Fibroblast of lung (primary cell): ENCODE results near the gene DOCK8. TPM values are rescaled to one million over a fixed set of nuclear protein-coding genes. Genes with fewer than 3 reads are reported as not detected.

Source experiments
- DNase-seq, 2 donors: peaks; one replicate each; pipeline versions ENCODE4 v3.0.0 to v3.0.0-alpha.2; 2010; ENCODE audit warnings: low read depth in 2 of 2
- H2AFZ ChIP-seq: 2 replicates; pipeline ENCODE4 v1.5.1; 2012; ENCODE audit warnings: low read length, control low read depth, inconsistent platforms
- H3K27ac ChIP-seq: 2 replicates; pipeline ENCODE4 v1.5.1; 2011; ENCODE audit warnings: low read length, control low read depth; ENCODE audit not compliant: insufficient read depth
- H3K27me3 ChIP-seq: 2 replicates; pipeline ENCODE4 v1.5.1; 2011; ENCODE audit warnings: mild to moderate bottlenecking, low read length; ENCODE audit not compliant: control insufficient read depth, insufficient read depth
- H3K36me3 ChIP-seq: 2 replicates; pipeline ENCODE4 v1.5.1; 2011; ENCODE audit warnings: low read length; ENCODE audit not compliant: control insufficient read depth, insufficient read depth
- H3K4me1 ChIP-seq: 2 replicates; pipeline ENCODE4 v1.5.1; 2011; ENCODE audit warnings: low read length; ENCODE audit not compliant: control insufficient read depth, insufficient read depth; ENCODE audit errors: extremely low read depth
- H3K4me2 ChIP-seq: 2 replicates; pipeline ENCODE4 v1.5.1; 2011; ENCODE audit warnings: low read length, control low read depth; ENCODE audit not compliant: insufficient read depth; ENCODE audit errors: extremely low read depth
- H3K4me3 ChIP-seq, 4 experiments: fragments of 200-600 bp in 1 of 4; sonication (generic) in 1 of 4; replicated peaks in 1 of 4; 2 replicates each; pipeline ENCODE4 v1.5.1; 2011 to 2016; ENCODE audit warnings: low read length in 4 of 4, low read depth in 3 of 4, mild to moderate bottlenecking in 3 of 4, control low read depth in 2 of 4, inconsistent platforms in 1 of 4, mixed read lengths in 1 of 4; ENCODE audit not compliant: insufficient read depth in 1 of 4; ENCODE audit errors: control extremely low read depth in 1 of 4
- H3K79me2 ChIP-seq: 2 replicates; pipeline ENCODE4 v1.5.1; 2012; ENCODE audit warnings: mild to moderate bottlenecking, low read length, inconsistent platforms; ENCODE audit not compliant: control insufficient read depth, insufficient read depth
- H3K9ac ChIP-seq: 2 replicates; pipeline ENCODE4 v1.5.1; 2011; ENCODE audit warnings: mild to moderate bottlenecking, low read length, control low read depth; ENCODE audit not compliant: insufficient read depth
- H3K9me3 ChIP-seq: 2 replicates; pipeline ENCODE4 v1.5.1; 2012; ENCODE audit warnings: low read depth, low read length; ENCODE audit not compliant: control insufficient read depth, insufficient read depth
- H4K20me1 ChIP-seq: 2 replicates; pipeline ENCODE4 v1.5.1; 2011; ENCODE audit warnings: low read length; ENCODE audit not compliant: control insufficient read depth, insufficient read depth; ENCODE audit errors: extremely low read depth
- EZH2 ChIP-seq: IDR thresholded peaks from 2 replicates; pipeline ENCODE4 v1.5.1; 2012; ENCODE audit warnings: low read length, control low read depth, mild to moderate bottlenecking; ENCODE audit errors: missing control alignments
- polyA plus RNA-seq, 2 donors: library from polyadenylated mRNA; depleted of rRNA in 1 of 2; stranded (reverse) in 1 of 2; unstranded in 1 of 2; fragments of >200 nt; gene quantifications; 2 replicates each; pipeline ENCODE4 v1.2.1, GENCODE V29; 2011 to 2012; ENCODE audit warnings: missing spikeins in 1 of 2
- total RNA-seq: library from RNA; depleted of rRNA; stranded (reverse); fragments of >200 nt; gene quantifications from 2 replicates; pipeline ENCODE4 v1.2.1, GENCODE V29; 2014
- TF ChIP-seq, protein P1 (sequence below), 2 donors: IDR thresholded peaks in 1 of 2; conservative IDR thresholded peaks in 1 of 2; 1 replicate in 1 of 2; 2 replicates in 1 of 2; pipeline ENCODE4 v1.5.1; 2011 to 2012; ENCODE audit warnings: low read length in 2 of 2, control low read depth in 1 of 2, inconsistent platforms in 1 of 2, low read depth in 1 of 2, mild to moderate bottlenecking in 1 of 2

The DOCK8 gene
- total and polyA plus RNA-seq, 2 donors (not counting 1 experiment from before 2014, with no cell fraction given): under 0.01 TPM; not detected in 1

DNA sequence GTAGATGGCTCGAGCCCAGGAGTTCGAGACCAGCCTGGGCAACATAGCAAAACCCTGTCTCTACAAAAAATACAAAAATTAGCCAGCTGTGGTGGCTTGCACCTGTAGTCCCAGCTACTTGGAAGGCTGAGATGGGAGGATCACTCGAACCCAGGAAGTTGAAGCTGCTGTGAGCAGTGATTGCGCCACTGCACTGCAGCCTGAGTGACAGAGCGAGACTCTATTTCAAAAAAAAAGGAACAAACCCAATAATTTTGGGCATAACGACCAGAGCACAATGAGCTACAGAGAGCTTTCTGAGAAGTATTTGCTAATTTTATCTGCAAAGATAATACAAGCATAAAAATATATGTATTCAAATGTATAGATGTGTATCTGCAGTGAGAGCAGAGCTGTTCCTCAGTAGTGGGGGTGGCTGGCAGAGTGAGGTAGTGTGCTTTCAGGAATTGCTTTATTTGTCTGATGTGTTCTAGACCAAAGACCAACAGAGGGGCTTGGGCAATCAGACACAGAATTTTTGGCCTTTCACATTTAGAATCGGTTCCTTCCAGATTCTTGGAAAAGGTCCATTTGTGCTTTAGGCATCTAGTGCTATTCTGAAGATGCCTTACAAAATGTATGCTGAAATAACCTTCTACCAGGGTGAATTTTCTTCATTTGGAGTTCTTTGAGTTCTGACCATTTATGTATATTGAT lies 5.2 kb downstream of the DOCK8 start:
- H3K36me3 ChIP-seq: no peaks in the 10 kb centered on the region
- no peak overlapping the region for H2AFZ ChIP-seq
- no peak overlapping the region for H3K4me3 ChIP-seq
- no peaks in the 10 kb centered on the region for H3K79me2 ChIP-seq
- DNase-seq: no peak
- H3K9me3 ChIP-seq: no peaks in the 10 kb centered on the region
- no peak overlapping the region for H3K4me2 ChIP-seq
- no peak for TF ChIP-seq EZH2
- TF ChIP-seq, protein P1, sequence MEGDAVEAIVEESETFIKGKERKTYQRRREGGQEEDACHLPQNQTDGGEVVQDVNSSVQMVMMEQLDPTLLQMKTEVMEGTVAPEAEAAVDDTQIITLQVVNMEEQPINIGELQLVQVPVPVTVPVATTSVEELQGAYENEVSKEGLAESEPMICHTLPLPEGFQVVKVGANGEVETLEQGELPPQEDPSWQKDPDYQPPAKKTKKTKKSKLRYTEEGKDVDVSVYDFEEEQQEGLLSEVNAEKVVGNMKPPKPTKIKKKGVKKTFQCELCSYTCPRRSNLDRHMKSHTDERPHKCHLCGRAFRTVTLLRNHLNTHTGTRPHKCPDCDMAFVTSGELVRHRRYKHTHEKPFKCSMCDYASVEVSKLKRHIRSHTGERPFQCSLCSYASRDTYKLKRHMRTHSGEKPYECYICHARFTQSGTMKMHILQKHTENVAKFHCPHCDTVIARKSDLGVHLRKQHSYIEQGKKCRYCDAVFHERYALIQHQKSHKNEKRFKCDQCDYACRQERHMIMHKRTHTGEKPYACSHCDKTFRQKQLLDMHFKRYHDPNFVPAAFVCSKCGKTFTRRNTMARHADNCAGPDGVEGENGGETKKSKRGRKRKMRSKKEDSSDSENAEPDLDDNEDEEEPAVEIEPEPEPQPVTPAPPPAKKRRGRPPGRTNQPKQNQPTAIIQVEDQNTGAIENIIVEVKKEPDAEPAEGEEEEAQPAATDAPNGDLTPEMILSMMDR (conservative IDR thresholded peaks at IDR 0.05 in 1 of 2, IDR thresholded peaks at IDR 0.05 in 1 of 2; ENCODE audit: low read depth in 1 of 2, low read length in 2 of 2): no peak
- no peak overlapping the region for H3K9ac ChIP-seq
- H3K27ac ChIP-seq: no peak overlapping the region
- no peaks in the 10 kb centered on the region for H3K4me1 ChIP-seq
- H4K20me1 ChIP-seq: no peaks in the 10 kb centered on the region
- H3K27me3 ChIP-seq: peaks cover 13% of the 10 kb centered on the region

DNA sequence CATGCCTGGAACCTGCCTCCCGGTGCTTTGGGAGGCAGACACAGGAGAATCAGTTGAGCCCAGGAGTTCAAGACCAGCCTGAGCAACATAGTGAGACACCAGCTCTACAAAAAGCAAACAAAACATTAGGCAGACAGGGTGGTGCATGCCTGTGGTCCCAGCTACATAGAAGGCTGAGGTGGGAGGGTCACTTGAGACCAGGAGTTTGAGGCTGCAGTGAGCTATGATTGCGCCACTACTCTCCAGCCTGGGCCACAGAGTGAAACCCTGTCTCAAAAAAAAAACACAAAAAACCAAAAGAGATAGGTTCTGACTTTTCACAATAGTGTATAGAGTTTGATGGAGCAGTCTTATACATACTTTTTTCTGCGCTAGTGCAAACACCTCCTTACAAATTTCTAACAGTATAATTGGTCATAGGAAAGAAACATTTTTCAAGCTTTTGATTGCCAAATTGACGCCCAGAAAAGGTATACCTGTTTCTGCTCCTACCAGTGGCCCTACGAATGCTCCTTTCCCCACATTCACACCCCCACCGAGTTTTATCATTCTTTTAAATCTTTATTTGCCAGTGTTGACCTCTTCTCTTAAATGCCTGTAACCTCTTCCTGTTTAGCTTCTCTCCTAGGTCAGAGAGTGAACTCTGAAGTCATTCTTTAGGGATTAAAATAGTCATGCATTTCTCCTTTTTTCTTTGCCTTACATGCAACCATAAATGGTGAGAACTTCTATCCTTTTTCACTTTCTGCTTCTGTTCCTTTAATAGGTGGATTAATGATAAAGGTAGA lies 7.5 kb downstream of the DOCK8 start:
- H3K27me3 ChIP-seq: no peaks in the 10 kb centered on the region
- no peaks in the 10 kb centered on the region for H4K20me1 ChIP-seq
- no peak overlapping the region for H3K4me3 ChIP-seq
- no peak overlapping the region for H3K27ac ChIP-seq
- H3K9ac ChIP-seq: no peak overlapping the region
- H3K79me2 ChIP-seq: no peaks in the 10 kb centered on the region
- H3K4me1 ChIP-seq: no peaks in the 10 kb centered on the region
- no peak for DNase-seq
- TF ChIP-seq EZH2: no peak
- TF ChIP-seq, protein P1 (conservative IDR thresholded peaks at IDR 0.05 in 1 of 2, IDR thresholded peaks at IDR 0.05 in 1 of 2; ENCODE audit: low read depth in 1 of 2, low read length in 2 of 2): no peak
- no peak overlapping the region for H2AFZ ChIP-seq
- H3K4me2 ChIP-seq: no peak overlapping the region
- H3K36me3 ChIP-seq: no peaks in the 10 kb centered on the region
- H3K9me3 ChIP-seq: no peaks in the 10 kb centered on the region

DNA sequence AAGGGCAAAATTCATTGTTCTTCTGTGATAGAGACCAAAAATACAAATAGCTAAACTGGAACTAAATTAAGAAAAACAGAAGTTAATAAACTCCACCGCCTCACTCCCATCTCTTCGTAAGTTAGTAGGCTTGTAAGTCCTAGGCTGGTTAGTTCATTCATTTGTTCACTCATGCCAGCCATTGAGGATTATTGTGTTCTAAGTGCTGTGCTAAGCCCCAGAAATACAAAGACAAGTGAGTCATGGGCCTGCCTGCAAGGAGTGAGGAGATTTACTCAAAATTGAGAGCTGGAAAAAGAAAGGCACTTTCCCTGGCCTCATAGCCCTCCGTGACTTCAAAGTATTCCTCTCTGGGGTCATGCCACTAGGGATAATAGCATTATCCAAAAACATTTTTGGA lies 8.5 kb downstream of the DOCK8 start:
- Histone ChIP-seq H3K79me2 (no peaks in the 10 kb centered on the region), H3K27ac (no peak overlapping the region), H3K4me2 (no peak overlapping the region), H4K20me1 (no peaks in the 10 kb centered on the region), H3K9me3 (no peaks in the 10 kb centered on the region), H3K4me1 (no peaks in the 10 kb centered on the region), H3K4me3 (no peak overlapping the region), H3K9ac (no peak overlapping the region), H3K36me3 (no peaks in the 10 kb centered on the region), H2AFZ (no peak overlapping the region), H3K27me3 (no peaks in the 10 kb centered on the region)
- TF ChIP-seq, protein P1 (conservative IDR thresholded peaks at IDR 0.05 in 1 of 2, IDR thresholded peaks at IDR 0.05 in 1 of 2; ENCODE audit: low read depth in 1 of 2, low read length in 2 of 2): no peak
- DNase-seq: no peak
